SU-DHL-6 (cell line): ENCODE results near the gene SALL3.

Experiments used
- H2AFZ ChIP-seq: fragments of 200-600 bp; sonication (generic); 2 replicates; pipeline ENCODE4 v1.6.1; 2014; ENCODE audit warnings: low read depth, mild to moderate bottlenecking, moderate library complexity, mixed read lengths, antibody characterized with exemption, low read length; ENCODE audit not compliant: severe bottlenecking
- H3F3A ChIP-seq: fragments of 200-600 bp; shearing (Covaris generic); 2 replicates; pipeline ENCODE4 v1.6.0; 2016; ENCODE audit warnings: antibody characterized with exemption, mild to moderate bottlenecking; ENCODE audit not compliant: insufficient read depth
- H3K27ac ChIP-seq: fragments of 200-600 bp; sonication (generic); 2 replicates; pipeline ENCODE4 v1.5.1; 2016; ENCODE audit warnings: low read depth, mild to moderate bottlenecking, low read length, moderate library complexity, mixed read lengths
- H3K27me3 ChIP-seq: fragments of 200-600 bp; sonication (generic), shearing (Covaris generic); 2 replicates; pipeline ENCODE4 v1.6.0; 2014; ENCODE audit warnings: mild to moderate bottlenecking, low read length
- H3K36me3 ChIP-seq: fragments of 200-600 bp; sonication (generic); 2 replicates; pipeline ENCODE4 v1.6.1; 2014; ENCODE audit warnings: mild to moderate bottlenecking, low read length, mixed read lengths
- H3K4me2 ChIP-seq: fragments of 300-600, 200-600 bp; shearing (Covaris generic), sonication (generic); 2 replicates; pipeline ENCODE4 v1.6.0; 2014; ENCODE audit warnings: low read length, low read depth, mild to moderate bottlenecking; ENCODE audit not compliant: poor library complexity, severe bottlenecking
- H3K4me3 ChIP-seq: fragments of 200-600 bp; sonication (generic); 2 replicates; pipeline ENCODE4 v1.5.1; 2014; ENCODE audit warnings: antibody characterized with exemption, low read length, mild to moderate bottlenecking, mixed read lengths; ENCODE audit not compliant: insufficient read depth, poor library complexity, severe bottlenecking
- H3K79me2 ChIP-seq: fragments of 200-600 bp; sonication (generic); 2 replicates; pipeline ENCODE4 v1.6.1; 2014; ENCODE audit warnings: mild to moderate bottlenecking, low read length, moderate library complexity; ENCODE audit not compliant: insufficient read depth
- H3K9ac ChIP-seq: fragments of 200-600 bp; sonication (generic); 2 replicates; pipeline ENCODE4 v1.7.0; 2014; ENCODE audit warnings: mild to moderate bottlenecking, low read length
- H3K9me2 ChIP-seq: fragments of 200-600 bp; sonication (generic); replicated peaks from 2 replicates; pipeline ENCODE4 v1.6.1; 2014; ENCODE audit warnings: low read length; ENCODE audit not compliant: insufficient read depth
- H3K9me3 ChIP-seq: fragments of 200-600 bp; sonication (generic); 2 replicates; pipeline ENCODE4 v1.6.1; 2014; ENCODE audit warnings: low read length, mixed read lengths; ENCODE audit not compliant: insufficient read depth
- H4K20me1 ChIP-seq: fragments of 200-600 bp; sonication (generic); 2 replicates; pipeline ENCODE4 v1.6.1; 2014; ENCODE audit warnings: low read depth, mild to moderate bottlenecking, antibody characterized with exemption, low read length, moderate library complexity, mixed read lengths
- CTCF ChIP-seq: fragments of 200-600 bp; sonication (generic); IDR thresholded peaks from one replicate; pipeline ENCODE4 v1.5.1; 2017; ENCODE audit warnings: antibody characterized with exemption, mild to moderate bottlenecking, low read length, moderate library complexity; ENCODE audit not compliant: insufficient read depth, poor library complexity, severe bottlenecking
- EZH2phosphoT487 ChIP-seq: fragments of 200-600 bp; sonication (generic), shearing (Covaris generic); conservative IDR thresholded peaks from 2 replicates; pipeline ENCODE4 v1.6.1; 2018; ENCODE audit warnings: mild to moderate bottlenecking, antibody characterized with exemption, low read length, moderate library complexity, mixed read lengths

Gene SALL3

GRCh38 chr18:79019881-79020280 is 40.3 kb downstream of the SALL3 start:
- no peak overlapping the region for H3K9ac ChIP-seq

GRCh38 chr18:79022603-79023002 is 43.0 kb downstream of the SALL3 start:
- Histone ChIP-seq H3K4me3 (no peak overlapping the region), H3K9ac (no peak overlapping the region), H3K4me2 (no peak overlapping the region), H2AFZ (no peak overlapping the region), H3K27ac (no peak overlapping the region), H3K79me2 (no peaks in the 10 kb centered on the region), H3K9me2 (no peaks in the 10 kb centered on the region), H3K36me3 (no peaks in the 10 kb centered on the region), H3K27me3 (no peaks in the 10 kb centered on the region), H4K20me1 (no peaks in the 10 kb centered on the region), H3K9me3 (no peaks in the 10 kb centered on the region), H3F3A (no peaks in the 10 kb centered on the region)
- no peak for TF ChIP-seq CTCF

More at GRCh38 chr18:79019881-79020280, 40.3 kb downstream of the SALL3 start:
- H3K27ac ChIP-seq = no peak overlapping the region
- no peaks in the 10 kb centered on the region for H3K27me3 ChIP-seq
- no peaks in the 10 kb centered on the region for H3K36me3 ChIP-seq
- no peak overlapping the region for H3K4me3 ChIP-seq
- H3K4me2 ChIP-seq = no peak overlapping the region
- no peak for TF ChIP-seq EZH2phosphoT487
- no peak for TF ChIP-seq CTCF
- no peaks in the 10 kb centered on the region for H3K9me2 ChIP-seq
- H3F3A ChIP-seq = no peaks in the 10 kb centered on the region
- no peaks in the 10 kb centered on the region for H3K79me2 ChIP-seq
- no peaks in the 10 kb centered on the region for H4K20me1 ChIP-seq
- no peak overlapping the region for H2AFZ ChIP-seq
- no peaks in the 10 kb centered on the region for H3K9me3 ChIP-seq

DNA sequence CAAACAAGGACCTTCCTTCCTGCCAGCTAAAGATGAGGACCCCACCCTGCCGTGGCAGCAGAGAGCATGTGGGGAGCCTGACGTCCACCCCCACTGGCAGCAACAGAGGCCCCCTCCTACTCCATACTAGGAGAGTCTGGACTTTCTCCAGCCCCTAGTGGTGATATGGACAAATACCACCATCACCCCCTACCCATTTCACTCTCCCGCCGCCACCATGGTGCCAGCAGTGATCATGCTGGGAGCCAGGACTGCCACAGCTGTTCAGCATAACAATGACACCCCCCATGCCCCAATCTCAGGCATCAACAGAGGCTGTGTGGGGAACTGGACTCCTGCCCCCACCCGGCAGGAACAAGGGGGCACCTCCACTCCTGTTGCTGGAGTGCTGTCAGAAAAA is 46.9 kb downstream of the SALL3 start:
- Histone ChIP-seq H3K9ac (no peak overlapping the region), H3K27me3 (no peaks in the 10 kb centered on the region), H3K9me2 (no peaks in the 10 kb centered on the region), H3F3A (no peaks in the 10 kb centered on the region), H3K79me2 (no peaks in the 10 kb centered on the region), H3K4me2 (no peak overlapping the region), H3K4me3 (no peak overlapping the region), H3K36me3 (no peaks in the 10 kb centered on the region), H2AFZ (no peak overlapping the region), H3K27ac (no peak overlapping the region), H3K9me3 (no peaks in the 10 kb centered on the region), H4K20me1 (no peaks in the 10 kb centered on the region)
- no peak for TF ChIP-seq EZH2phosphoT487

- no peaks in the 10 kb centered on the region for H3K79me2 ChIP-seq
- no peak overlapping the region for H3K9ac ChIP-seq
- no peaks in the 10 kb centered on the region for H3K27me3 ChIP-seq
- no peaks in the 10 kb centered on the region for H3K9me3 ChIP-seq
- H3K36me3 ChIP-seq = no peaks in the 10 kb centered on the region
- TF ChIP-seq CTCF (no peak), EZH2phosphoT487 (no peak)
- H3K9me2 ChIP-seq = no peaks in the 10 kb centered on the region
- no peak overlapping the region for H3K4me3 ChIP-seq
- no peak overlapping the region for H2AFZ ChIP-seq
- H3F3A ChIP-seq = no peaks in the 10 kb centered on the region
- no peaks in the 10 kb centered on the region for H4K20me1 ChIP-seq
- H3K4me2 ChIP-seq = no peak overlapping the region
- no peak overlapping the region for H3K27ac ChIP-seq
Observed at GRCh38 chr18:79030680-79031079, 51.1 kb downstream of the SALL3 start.
